H1 (cell line): ENCODE measurements around the gene SLC36A4. TPM values are rescaled to one million over a fixed set of nuclear protein-coding genes. Genes with fewer than 3 reads are reported as not detected.
A peak's percentile ranks its signal among the peaks of the same experiment; 100 is the strongest.

Source experiments
- CTCF ChIA-PET: fragments of 300-600 bp; sonication (Branson Sonifier 250); formaldehyde crosslinking; loops from one replicate; lab custom pipeline; 2021; ENCODE audit not compliant: partially characterized antibody; lab: Charles Lee
- POLR2A ChIA-PET: fragments of 300-600 bp; sonication (Branson Sonifier 250); formaldehyde crosslinking; loops from one replicate; lab custom pipeline; 2021; ENCODE audit warnings: inconsistent platforms; ENCODE audit not compliant: partially characterized antibody; lab: Charles Lee
- DNase-seq, 2 experiments: peaks; one replicate each; pipeline versions ENCODE4 v3.0.0 to v3.0.0-alpha.2; 2010 to 2022; ENCODE audit warnings: low spot score in 2 of 2, low read depth in 1 of 2, mixed read lengths in 1 of 2
- FAIRE-seq: peaks from 2 replicates; lab custom pipeline; 2011; peaks lifted over from hg19 to GRCh38; lab: Jason Lieb, UNC
- H2AFZ ChIP-seq: 2 replicates; pipeline ENCODE4 v1.8.1; 2012; ENCODE audit warnings: low read length, inconsistent platforms
- H2AK5ac ChIP-seq: 2 replicates; pipeline ENCODE4 v1.6.1; 2013; ENCODE audit warnings: low read depth, low read length
- H2BK120ac ChIP-seq: replicated peaks from 2 replicates; pipeline ENCODE3; 2013; ENCODE audit warnings: low read depth, low read length, inconsistent platforms
- H2BK12ac ChIP-seq: 2 replicates; pipeline ENCODE4 v1.6.1; 2013; ENCODE audit warnings: low read depth, low read length
- H2BK15ac ChIP-seq: 2 replicates; pipeline ENCODE4 v1.6.1; 2013; ENCODE audit warnings: low read length
- H2BK20ac ChIP-seq: 2 replicates; pipeline ENCODE4 v1.6.1; 2013; ENCODE audit warnings: low read length
- H2BK5ac ChIP-seq: 2 replicates; pipeline ENCODE4 v1.6.1; 2013; ENCODE audit warnings: low read depth, low read length
- H3K14ac ChIP-seq: 2 replicates; pipeline ENCODE4 v1.6.1; 2013; ENCODE audit warnings: inconsistent platforms; ENCODE audit not compliant: insufficient read length
- H3K18ac ChIP-seq: 2 replicates; pipeline ENCODE4 v1.6.1; 2013; ENCODE audit warnings: low read length; ENCODE audit errors: extremely low read depth
- H3K23ac ChIP-seq: 2 replicates; pipeline ENCODE4 v1.6.1; 2013; ENCODE audit warnings: inconsistent platforms; ENCODE audit not compliant: insufficient read length
- H3K23me2 ChIP-seq: 2 replicates; pipeline ENCODE4 v1.6.1; 2013; ENCODE audit warnings: low read depth, low read length
- H3K27ac ChIP-seq: 2 replicates; pipeline ENCODE4 v1.6.1; 2011; ENCODE audit warnings: low read depth, low read length, inconsistent platforms
- H3K27me3 ChIP-seq, 4 experiments: replicated peaks in 1 of 4; 1 replicate in 1 of 4; 2 replicates in 3 of 4; pipeline versions ENCODE4 v1.6.1 to v1.8.1; 2011 to 2013; ENCODE audit warnings: low read length in 3 of 4, mild to moderate bottlenecking in 3 of 4, inconsistent platforms in 2 of 4, mixed read lengths in 2 of 4, moderate library complexity in 1 of 4; ENCODE audit not compliant: control insufficient read depth in 3 of 4, insufficient read depth in 3 of 4; ENCODE audit errors: extremely low read depth in 1 of 4
- H3K36me3 ChIP-seq, 4 experiments: 2 replicates each; pipeline versions ENCODE4 v1.6.1 to v1.8.1; 2011 to 2013; ENCODE audit warnings: mild to moderate bottlenecking in 4 of 4, low read length in 3 of 4, moderate library complexity in 2 of 4, control low read depth in 1 of 4, inconsistent platforms in 1 of 4; ENCODE audit not compliant: insufficient read depth in 4 of 4, control insufficient read depth in 2 of 4
- H3K4ac ChIP-seq: replicated peaks from 2 replicates; pipeline ENCODE3; 2013; ENCODE audit warnings: low read length, low read depth, mixed read lengths, inconsistent platforms; ENCODE audit not compliant: insufficient read length
- H3K4me1 ChIP-seq, 4 experiments: replicated peaks in 1 of 4; 1 replicate in 1 of 4; 2 replicates in 3 of 4; pipeline versions ENCODE4 v1.6.1 to v1.8.1; 2011 to 2013; ENCODE audit warnings: low read length in 3 of 4, inconsistent platforms in 2 of 4, mixed read lengths in 1 of 4; ENCODE audit not compliant: insufficient read depth in 4 of 4, control insufficient read depth in 3 of 4
- H3K4me2 ChIP-seq, 2 experiments: 2 replicates each; pipeline versions ENCODE4 v1.6.1 to v1.8.1; 2011 to 2013; ENCODE audit warnings: low read depth in 2 of 2, low read length in 2 of 2, control low read depth in 1 of 2, inconsistent platforms in 1 of 2, mild to moderate bottlenecking in 1 of 2; ENCODE audit not compliant: insufficient read depth in 1 of 2
- H3K4me3 ChIP-seq, 4 experiments: fragments of 200-600, 300-600 bp in 1 of 4; sonication (generic), shearing (Covaris generic), sonication (Bioruptor Twin) in 1 of 4; 2 replicates each; pipeline versions ENCODE4 v1.5.1 to v1.8.1; 2011 to 2016; ENCODE audit warnings: low read length in 4 of 4, low read depth in 3 of 4, control low read depth in 2 of 4, inconsistent platforms in 2 of 4, mild to moderate bottlenecking in 2 of 4, mixed read lengths in 1 of 4, moderate library complexity in 1 of 4; ENCODE audit not compliant: insufficient read depth in 2 of 4; ENCODE audit errors: extremely low read depth in 1 of 4
- H3K56ac ChIP-seq: replicated peaks from 2 replicates; pipeline ENCODE3; 2013; ENCODE audit warnings: low read depth, mild to moderate bottlenecking, mixed read lengths, low read length, inconsistent platforms; ENCODE audit not compliant: insufficient read length
- H3K79me1 ChIP-seq: 2 replicates; pipeline ENCODE4 v1.6.1; 2013; ENCODE audit warnings: low read depth, low read length, control low read depth
- H3K79me2 ChIP-seq, 2 experiments: 2 replicates each; pipeline versions ENCODE4 v1.6.1 to v1.8.1; 2012 to 2013; ENCODE audit warnings: low read length in 2 of 2, mild to moderate bottlenecking in 2 of 2, inconsistent platforms in 1 of 2; ENCODE audit not compliant: insufficient read depth in 2 of 2, control insufficient read depth in 1 of 2
- H3K9ac ChIP-seq, 4 experiments: replicated peaks in 1 of 4; 1 replicate in 1 of 4; 2 replicates in 3 of 4; pipeline versions ENCODE4 v1.6.1 to v1.8.1; 2011 to 2013; ENCODE audit warnings: low read depth in 3 of 4, low read length in 3 of 4, control low read depth in 2 of 4, mild to moderate bottlenecking in 2 of 4, moderate library complexity in 2 of 4, inconsistent platforms in 1 of 4; ENCODE audit errors: extremely low read depth in 1 of 4
- H3K9me3 ChIP-seq, 2 experiments: 2 replicates each; pipeline versions ENCODE4 v1.6.1 to v1.8.1; 2012 to 2013; ENCODE audit warnings: mild to moderate bottlenecking in 2 of 2, moderate library complexity in 2 of 2, control low read depth in 1 of 2, inconsistent platforms in 1 of 2, low read depth in 1 of 2, low read length in 1 of 2, mixed read lengths in 1 of 2; ENCODE audit not compliant: insufficient read depth in 2 of 2
- H4K20me1 ChIP-seq, 2 experiments: replicated peaks in 1 of 2; 2 replicates each; pipeline versions ENCODE3 to v1.8.1; 2011 to 2013; ENCODE audit warnings: inconsistent platforms in 2 of 2, low read length in 2 of 2, mild to moderate bottlenecking in 1 of 2; ENCODE audit not compliant: insufficient read depth in 2 of 2, control insufficient read depth in 1 of 2
- H4K5ac ChIP-seq: 2 replicates; pipeline ENCODE4 v1.6.1; 2013; ENCODE audit warnings: low read length, low read depth, mixed read lengths, inconsistent platforms; ENCODE audit not compliant: insufficient read length
- H4K8ac ChIP-seq: 2 replicates; pipeline ENCODE4 v1.8.0; 2013; ENCODE audit warnings: mild to moderate bottlenecking, moderate library complexity, low read length, inconsistent platforms; ENCODE audit not compliant: insufficient read depth; ENCODE audit errors: extremely low read depth
- H4K91ac ChIP-seq: replicated peaks from 2 replicates; pipeline ENCODE3; 2013; ENCODE audit warnings: low read length, mixed read lengths, inconsistent platforms; ENCODE audit not compliant: insufficient read length
- CBX8 ChIP-seq: fragments of 300-800, 300-1000 bp; sonication (generic); IDR thresholded peaks from 2 replicates; pipeline ENCODE4 v1.7.1; 2016; ENCODE audit warnings: low read depth, low read length, borderline replicate concordance
- CEBPB ChIP-seq: IDR thresholded peaks from 2 replicates; pipeline ENCODE4 v1.6.1; 2012; ENCODE audit warnings: low read depth, low read length
- CTBP2 ChIP-seq: IDR thresholded peaks from 2 replicates; pipeline ENCODE4 v1.7.0; 2011; ENCODE audit warnings: borderline replicate concordance, mild to moderate bottlenecking, moderate library complexity, mixed read lengths, low read length; ENCODE audit not compliant: insufficient read depth, insufficient read length
- KDM4A ChIP-seq: IDR thresholded peaks from one replicate; pipeline ENCODE4 v1.7.1; 2012; ENCODE audit warnings: low read depth, mild to moderate bottlenecking, moderate library complexity, low read length, inconsistent platforms; ENCODE audit not compliant: severe bottlenecking
- RBBP5 ChIP-seq: IDR thresholded peaks from 2 replicates; pipeline ENCODE4 v1.7.1; 2012; ENCODE audit warnings: low read depth, mild to moderate bottlenecking, inconsistent platforms, low read length, moderate library complexity, borderline replicate concordance
- RXRA ChIP-seq: IDR thresholded peaks from 2 replicates; pipeline ENCODE4 v1.6.1; 2011; ENCODE audit warnings: low read depth, mild to moderate bottlenecking, low read length, moderate library complexity; ENCODE audit not compliant: insufficient read depth
- SP4 ChIP-seq: IDR thresholded peaks from 2 replicates; pipeline ENCODE4 v1.6.1; 2012; ENCODE audit warnings: low read length, inconsistent platforms
- SRF ChIP-seq: IDR thresholded peaks from 2 replicates; pipeline ENCODE4 v1.6.1; 2011; ENCODE audit warnings: mild to moderate bottlenecking, low read depth, low read length, moderate library complexity
- SUZ12 ChIP-seq: fragments of 200-600 bp; sonication (generic); IDR thresholded peaks from 2 replicates; pipeline ENCODE4 v1.6.1; 2012; ENCODE audit warnings: mild to moderate bottlenecking, inconsistent platforms, low read length, moderate library complexity, mixed read lengths
- USF2 ChIP-seq: IDR thresholded peaks from 2 replicates; pipeline ENCODE4 v1.6.1; 2011; ENCODE audit warnings: low read length, improper control_type of control experiment
- WGBS, 2 experiments: shearing (Covaris generic) in 1 of 2; methylation state at CpG; one replicate each; pipeline versions ENCODE4 v1.1.6 to v1.1.7; 2013 to 2015; ENCODE audit warnings: low lambda C conversion rate in 2 of 2, mixed read lengths in 2 of 2, inconsistent platforms in 1 of 2, low coverage in 1 of 2, missing lambda C conversion rate in 1 of 2; ENCODE audit not compliant: insufficient replicate concordance in 2 of 2, insufficient coverage in 1 of 2, insufficient read length in 1 of 2; ENCODE audit errors: extremely low coverage in 1 of 2, missing lambda C conversion rate in 1 of 2; 5-methylcytosine and 5-hydroxymethylcytosine counted together
- polyA plus RNA-seq, 7 experiments: library from polyadenylated mRNA; depleted of rRNA in 3 of 7; stranded (reverse) in 5 of 7; unstranded in 2 of 7; fragments of >200 nt in 5 of 7; fragments of 200-250 nt in 2 of 7; gene quantifications; 1 replicate in 5 of 7; 2 replicates in 1 of 7; 4 replicates in 1 of 7; pipeline versions ENCODE4 v1.2.1 to v1.2.3, GENCODE V29; 2011 to 2013; ENCODE audit warnings: missing spikeins in 2 of 7, mixed read lengths in 2 of 7
- total RNA-seq: library from RNA; stranded (reverse); fragmentation: NEBNext Ultra II Directional; extraction: Animal tissue kit (Norgen Biotek cat#: 25700); gene quantifications from 2 replicates; pipeline ENCODE4 v1.2.1, GENCODE V29; 2021

SLC36A4 gene
- total and polyA plus RNA-seq, 2 of the 8 experiments (the other 6 are each of a cell fraction or from before 2014, with no cell fraction given): 10.2 to 22.7 TPM

- no peaks in the 10 kb centered on the region for H3K27me3 ChIP-seq
- peak overlapping the region; percentile 31 for H4K91ac ChIP-seq
- H2BK12ac ChIP-seq: no peak overlapping the region; the same call in 1 of the 2 replicates
- no peaks in the 10 kb centered on the region for H3K9me3 ChIP-seq
- no peaks in the 10 kb centered on the region for H3K79me1 ChIP-seq
- H3K18ac ChIP-seq: peak overlapping the region; percentile 33; the same call in 1 of the 2 replicates
- no peak overlapping the region for H2AFZ ChIP-seq
- peaks cover 2 to 30% (median 25%) of the 10 kb centered on the region in 4 experiments for H3K4me1 ChIP-seq
- H3K36me3 ChIP-seq: no peaks in the 10 kb centered on the region
- no peak overlapping the region for H3K23ac ChIP-seq
- H2BK15ac ChIP-seq: no peak overlapping the region
- H3K79me2 ChIP-seq: no peaks in the 10 kb centered on the region
- peak overlapping the region; percentile 73 for H3K56ac ChIP-seq
- peak overlapping the region; percentile 61 for H4K5ac ChIP-seq
- POLR2A ChIA-PET: interaction anchor here (0.6 to 2.8 kb wide), 22 partner anchors 11 to 623 kb away, joined by 3 to 29 read pairs (median 4); partner anchors contain the start of gene SLC36A4
- H3K9ac ChIP-seq: no peak overlapping the region
- H2AK5ac ChIP-seq: no peak overlapping the region
- no peaks in the 10 kb centered on the region; the same call in 1 of the 2 replicates for H3K23me2 ChIP-seq
- peak overlapping the region; percentile 59 to 69 for H3K4me2 ChIP-seq
- H4K8ac ChIP-seq: no peak overlapping the region
- peak overlapping the region; percentile 74 for H2BK120ac ChIP-seq
- CTCF ChIA-PET: interaction anchor here (1.0 to 2.1 kb wide), 3 partner anchors 11 to 51 kb away, joined by 3 to 7 read pairs (median 4); no protein-coding TSS in a partner anchor
- peak overlapping the region in 2 of 4 experiments; percentile 12 to 47; a peak in 3 of 8 replicates for H3K4me3 ChIP-seq
- peak overlapping the region; percentile 90 for H3K4ac ChIP-seq
- peak; percentile 49 to 60 for DNase-seq
- 9% methylated on average over 6 of the region's 6 CpGs; no CpG with 5 or more reads in 1 of the 2 experiments for WGBS, 2 experiments
- no peak overlapping the region for H3K14ac ChIP-seq
- H4K20me1 ChIP-seq: no peaks in the 10 kb centered on the region
- H3K27ac ChIP-seq: peak overlapping the region; percentile 70
- FAIRE-seq: peak; percentile 78
- H2BK5ac ChIP-seq: peak overlapping the region; percentile 22; the same call in 1 of the 2 replicates
- H2BK20ac ChIP-seq: no peak overlapping the region
- TF ChIP-seq RXRA: no peak
- TF ChIP-seq KDM4A: peak; percentile 33
- TF ChIP-seq SRF: no peak
- no peak for TF ChIP-seq CTBP2
- no peak for TF ChIP-seq SUZ12
- no peak for TF ChIP-seq SP4
- no peak for TF ChIP-seq CEBPB
- TF ChIP-seq CBX8: no peak
- TF ChIP-seq USF2: no peak
- no peak for TF ChIP-seq RBBP5
These were observed 81.0 kb downstream of the SLC36A4 start for GRCh38 chr11:93116641-93117441.
